Choroid plexus epithelial cell (primary cell): ENCODE measurements around the gene PODXL.

Experiments
- DNase-seq: peaks from one replicate; pipeline ENCODE4 v3.0.0-alpha.2; 2010; ENCODE audit warnings: low read depth
- H3K4me3 ChIP-seq: 2 replicates; pipeline ENCODE4 v1.5.1; 2011; ENCODE audit warnings: low read depth, mild to moderate bottlenecking, control low read depth, low read length, moderate library complexity
- CTCF ChIP-seq: conservative IDR thresholded peaks from 2 replicates; pipeline ENCODE4 v1.5.1; 2011; ENCODE audit warnings: low read depth, mild to moderate bottlenecking, control low read depth, inconsistent platforms, low read length, moderate library complexity

Gene PODXL

GRCh38 chr7:131493081-131493480, 63.3 kb downstream of the PODXL start:
- TF ChIP-seq CTCF = no peak
- no peak overlapping the region for H3K4me3 ChIP-seq
- no peak for DNase-seq

GRCh38 chr7:131489881-131490280, 66.5 kb downstream of the PODXL start:
- H3K4me3 ChIP-seq = no peak overlapping the region
- TF ChIP-seq CTCF = no peak
- no peak for DNase-seq

GRCh38 chr7:131489196-131489595, 67.2 kb downstream of the PODXL start:
- TF ChIP-seq CTCF = no peak
- no peak for DNase-seq
- H3K4me3 ChIP-seq = no peak overlapping the region

GRCh38 chr7:131488361-131488760, 68.1 kb downstream of the PODXL start:
- DNase-seq = peak; percentile 50
- no peak overlapping the region for H3K4me3 ChIP-seq
- TF ChIP-seq CTCF = peak; percentile 53

- TF ChIP-seq CTCF = no peak
- H3K4me3 ChIP-seq = no peak overlapping the region
- no peak for DNase-seq
These were observed 69.2 kb downstream of the PODXL start for GRCh38 chr7:131487217-131487616.

GRCh38 chr7:131486346-131486745, 70.1 kb downstream of the PODXL start:
- TF ChIP-seq CTCF = no peak
- no peak for DNase-seq
- no peak overlapping the region for H3K4me3 ChIP-seq

- no peak for TF ChIP-seq CTCF
- no peak for DNase-seq
These were observed 72.8 kb downstream of the PODXL start for GRCh38 chr7:131483586-131483985.

More at GRCh38 chr7:131483586-131483985, 72.8 kb downstream of the PODXL start:
- no peak overlapping the region for H3K4me3 ChIP-seq
